GM12874 (cell line): ENCODE results near the gene GOLT1B.

Source experiments
- CTCF ChIP-seq: IDR thresholded peaks from 2 replicates; pipeline ENCODE4 v1.5.1; 2011; ENCODE audit warnings: low read depth, mild to moderate bottlenecking, control low read depth, low read length, moderate library complexity; ENCODE audit not compliant: insufficient read depth

GOLT1B gene

GRCh38 chr12:21552635-21553328 lies 51.2 kb downstream of the GOLT1B start:
- no peak for TF ChIP-seq CTCF

GRCh38 chr12:21553329-21553675 lies 51.7 kb downstream of the GOLT1B start:
- TF ChIP-seq CTCF: no peak

GRCh38 chr12:21558100-21558679 lies 56.6 kb downstream of the GOLT1B start:
- no peak for TF ChIP-seq CTCF

- TF ChIP-seq CTCF: no peak
These were observed 58.4 kb downstream of the GOLT1B start for GRCh38 chr12:21559855-21560569.

GRCh38 chr12:21561158-21561557 lies 59.6 kb downstream of the GOLT1B start:
- TF ChIP-seq CTCF: no peak

GRCh38 chr12:21562859-21563258 lies 61.3 kb downstream of the GOLT1B start:
- no peak for TF ChIP-seq CTCF

GRCh38 chr12:21566223-21566906 lies 64.8 kb downstream of the GOLT1B start:
- TF ChIP-seq CTCF: no peak
